Vagina (tissue), 2 donors: ENCODE measurements around the gene PRAMEF13.
"Not testable (repeated sequence)": the region's sequence is repeated elsewhere in the genome, so short reads cannot be mapped to it uniquely, and the experiment has no call there.

Experiments
- CTCF ChIP-seq, 3 experiments: fragments of 450-650 bp in 2 of 3; fragments of 200-600 bp in 1 of 3; sonication (generic) in 1 of 3; IDR thresholded peaks; one replicate each; pipeline ENCODE4 v1.5.1; 2017 to 2019; ENCODE audit warnings: antibody characterized with exemption in 3 of 3, mild to moderate bottlenecking in 2 of 3, moderate library complexity in 2 of 3
- POLR2A ChIP-seq, 2 donors: fragments of 450-650 bp; IDR thresholded peaks; one replicate each; pipeline ENCODE4 v1.6.1; 2017; ENCODE audit warnings: antibody characterized with exemption in 2 of 2, mild to moderate bottlenecking in 2 of 2, moderate library complexity in 2 of 2
- POLR2AphosphoS5 ChIP-seq, 2 donors: sonication (generic); formaldehyde crosslinking; IDR thresholded peaks; one replicate each; pipeline ENCODE4 v1.9.0; 2017; ENCODE audit warnings: antibody characterized with exemption in 2 of 2, mild to moderate bottlenecking in 2 of 2, low read depth in 1 of 2; ENCODE audit not compliant: insufficient read depth in 1 of 2

DNA sequence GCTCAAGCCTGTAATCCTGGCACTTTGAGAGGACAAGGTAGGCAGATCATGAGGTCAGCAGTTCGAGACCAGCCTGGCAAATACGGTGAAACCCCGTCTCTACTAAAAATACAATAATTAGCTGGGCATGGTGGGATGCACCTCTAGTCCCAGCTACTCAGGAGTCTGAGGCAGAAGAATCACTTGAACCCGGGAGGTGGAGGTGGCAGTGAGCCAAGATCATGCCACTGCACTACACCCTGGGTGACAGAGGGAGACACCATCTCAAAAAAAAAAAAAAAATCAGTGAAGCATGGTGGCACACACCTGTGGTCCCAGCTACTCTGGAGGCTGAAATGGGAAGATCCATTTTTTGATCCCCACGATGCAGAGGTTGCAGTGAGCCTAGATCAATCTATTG, 28.9 kb upstream of the PRAMEF13 start:
- not testable (repeated sequence) for TF ChIP-seq POLR2A (IDR thresholded peaks at IDR 0.05); POLR2AphosphoS5 (IDR thresholded peaks at IDR 0.05; ENCODE audit: insufficient read depth in 1 of 2, low read depth in 1 of 2); CTCF (IDR thresholded peaks at IDR 0.05)
